ENCODE measurements around the gene CD79A.

CD79A gene

GRCh38 chr19:41886761-41887710 is 10.0 kb downstream of the CD79A start:
- DNase-seq = peak; percentile 82

- DNase-seq = peak; percentile 91
Observed at GRCh38 chr19:41887711-41888382, 10.8 kb downstream of the CD79A start.

- no peak for DNase-seq
Observed at GRCh38 chr19:41888926-41889325, 11.8 kb downstream of the CD79A start.

GRCh38 chr19:41889896-41890295 is 12.8 kb downstream of the CD79A start:
- no peak for DNase-seq

- DNase-seq = no peak
Observed at GRCh38 chr19:41890936-41891335, 13.9 kb downstream of the CD79A start.

- DNase-seq = no peak
Observed at GRCh38 chr19:41892173-41892902, 15.3 kb downstream of the CD79A start.

GRCh38 chr19:41893899-41894298 is 16.8 kb downstream of the CD79A start:
- peak; percentile 27 for DNase-seq

GRCh38 chr19:41894350-41894749 is 17.3 kb downstream of the CD79A start:
- DNase-seq = no peak

- DNase-seq = no peak
Observed at GRCh38 chr19:41895745-41896580, 18.9 kb downstream of the CD79A start.

GRCh38 chr19:41896581-41896942 is 19.5 kb downstream of the CD79A start:
- DNase-seq = no peak

GRCh38 chr19:41897181-41897580 is 20.1 kb downstream of the CD79A start:
- no peak for DNase-seq

GRCh38 chr19:41897820-41898219 is 20.7 kb downstream of the CD79A start:
- DNase-seq = no peak

GRCh38 chr19:41898235-41898634 is 21.2 kb downstream of the CD79A start:
- DNase-seq = no peak

GRCh38 chr19:41901707-41902360 is 24.8 kb downstream of the CD79A start:
- no peak for DNase-seq

GRCh38 chr19:41902594-41902993 is 25.5 kb downstream of the CD79A start:
- no peak for DNase-seq

GRCh38 chr19:41903193-41903953 is 26.3 kb downstream of the CD79A start:
- no peak for DNase-seq

- no peak for DNase-seq
Observed at GRCh38 chr19:41904118-41904870, 27.2 kb downstream of the CD79A start.

- no peak for DNase-seq
Observed at GRCh38 chr19:41905273-41906002, 28.4 kb downstream of the CD79A start.

GRCh38 chr19:41906271-41906670 is 29.2 kb downstream of the CD79A start:
- DNase-seq = no peak

All from CD4-positive, alpha-beta T cell treated with Interleukin-4 for 4 hours (primary cell).